K562 (cell line): ENCODE results near the gene ZC3H6.

Experiments
- CBX3 ChIP-seq, 2 experiments: IDR thresholded peaks; 1 replicate in 1 of 2; 2 replicates in 1 of 2; pipeline ENCODE4 v1.6.1; 2012; ENCODE audit warnings: inconsistent platforms in 2 of 2, low read length in 2 of 2, borderline replicate concordance in 1 of 2, control low read depth in 1 of 2
- CTCF ChIP-seq, 3 experiments: IDR thresholded peaks in 2 of 3; conservative IDR thresholded peaks in 1 of 3; 2 replicates each; pipeline ENCODE4 v1.5.1; 2011 to 2012; ENCODE audit warnings: low read length in 3 of 3, mild to moderate bottlenecking in 3 of 3, control low read depth in 2 of 3, improper control_type of control experiment in 1 of 3, inconsistent platforms in 1 of 3, low read depth in 1 of 3, mixed read lengths in 1 of 3, moderate library complexity in 1 of 3; ENCODE audit not compliant: insufficient read depth in 2 of 3
- RFX1 ChIP-seq: fragments of 450-650 bp; IDR thresholded peaks from 2 replicates; pipeline ENCODE4 v1.6.1; 2016; ENCODE audit warnings: mild to moderate bottlenecking, moderate library complexity

DNA sequence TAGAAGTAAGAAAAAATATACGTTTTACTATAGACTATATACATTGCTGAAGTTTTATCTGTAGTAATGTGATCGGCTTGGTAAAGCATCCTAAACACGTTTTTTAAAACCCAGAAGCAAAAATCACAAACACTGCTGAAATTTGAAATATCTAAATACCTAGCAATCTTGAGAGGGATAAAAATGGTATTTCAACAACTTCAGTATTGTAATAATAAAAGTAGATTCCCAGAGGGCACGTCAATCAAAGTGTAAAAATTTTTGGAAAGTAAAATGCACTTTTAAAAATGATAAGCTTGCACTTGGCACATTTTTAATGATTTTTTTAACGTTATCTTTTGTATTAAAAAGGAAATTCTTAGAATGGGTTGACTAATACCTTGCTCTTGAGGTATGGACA is 1.6 kb downstream of the ZC3H6 start:
- TF ChIP-seq RFX1 = no peak
- TF ChIP-seq CBX3 (IDR thresholded peaks at IDR 0.05; ENCODE audit: borderline replicate concordance in 1 of 2, low read length in 2 of 2) = no peak
- no peak for TF ChIP-seq CTCF (IDR thresholded peaks at IDR 0.05 in 2 of 3, conservative IDR thresholded peaks at IDR 0.05 in 1 of 3; ENCODE audit: insufficient read depth in 2 of 3, low read depth in 1 of 3, low read length in 3 of 3)
